T-helper 9 cell (primary cell): ENCODE measurements around the gene FHOD1.

Experiments used
- DNase-seq: peaks from one replicate; pipeline ENCODE4 v3.0.0-alpha.2; 2020

FHOD1 gene

GRCh38 chr16:67206838-67207248 lies 40.4 kb downstream of the FHOD1 start:
- DNase-seq: no peak

- no peak for DNase-seq
Measured at GRCh38 chr16:67206129-67206837, 41.0 kb downstream of the FHOD1 start.

- no peak for DNase-seq
Measured at GRCh38 chr16:67204076-67204475, 43.2 kb downstream of the FHOD1 start.

- DNase-seq: no peak
Measured at GRCh38 chr16:67202956-67203493, 44.3 kb downstream of the FHOD1 start.

GRCh38 chr16:67202426-67202825 lies 44.9 kb downstream of the FHOD1 start:
- DNase-seq: no peak

GRCh38 chr16:67201411-67202345 lies 45.6 kb downstream of the FHOD1 start:
- no peak for DNase-seq

GRCh38 chr16:67200491-67200890 lies 46.8 kb downstream of the FHOD1 start:
- no peak for DNase-seq

GRCh38 chr16:67199808-67200198 lies 47.5 kb downstream of the FHOD1 start:
- DNase-seq: no peak

- no peak for DNase-seq
Measured at GRCh38 chr16:67199011-67199807, 48.1 kb downstream of the FHOD1 start, which contains the start of gene ELMO3. Gene ELMO3, plus strand, starts transcription at chr16:67199131. Its CDS starts 196 bp downstream, at chr16:67199327.

GRCh38 chr16:67198238-67198734 lies 49.0 kb downstream of the FHOD1 start:
- no peak for DNase-seq

GRCh38 chr16:67197704-67198103 lies 49.6 kb downstream of the FHOD1 start:
- no peak for DNase-seq

GRCh38 chr16:67196881-67197280 lies 50.4 kb downstream of the FHOD1 start:
- no peak for DNase-seq

GRCh38 chr16:67195676-67196075 lies 51.6 kb downstream of the FHOD1 start:
- DNase-seq: no peak

- no peak for DNase-seq
Measured at GRCh38 chr16:67194260-67194659, 53.0 kb downstream of the FHOD1 start.

- DNase-seq: no peak
Measured at GRCh38 chr16:67193536-67193935, 53.7 kb downstream of the FHOD1 start.

- no peak for DNase-seq
Measured at GRCh38 chr16:67192781-67193361, 54.4 kb downstream of the FHOD1 start.

GRCh38 chr16:67191995-67192681 lies 55.1 kb downstream of the FHOD1 start, which contains the start of gene E2F4:
Gene E2F4, plus strand, starts transcription at chr16:67192155. Its CDS starts 73 bp downstream, at chr16:67192228.
- peak; percentile 78 for DNase-seq

GRCh38 chr16:67191411-67191994 lies 55.8 kb downstream of the FHOD1 start:
- DNase-seq: no peak

GRCh38 chr16:67190448-67191399 lies 56.6 kb downstream of the FHOD1 start:
- no peak for DNase-seq

GRCh38 chr16:67190041-67190440 lies 57.2 kb downstream of the FHOD1 start, which contains the start of gene EXOC3L1:
Gene EXOC3L1, minus strand, starts transcription at chr16:67190136. Its CDS starts 460 bp downstream, at chr16:67189676.
- DNase-seq: no peak
